PC-3 (cell line): ENCODE data around the gene POMT2. TPM values are rescaled to one million over a fixed set of nuclear protein-coding genes. Genes with fewer than 3 reads are reported as not detected.

Experiments used
- microRNA-seq: library from miRNA; unstranded; fragments of <30 nt; microRNA quantifications from one replicate; pipeline ENCODE4 v1.1.0, GENCODE V29; 2020; ENCODE audit not compliant: unreplicated experiment
- total RNA-seq: library from RNA; depleted of rRNA; stranded (reverse); fragments of >200 nt; gene quantifications from 2 replicates; pipeline ENCODE4 v1.2.3, GENCODE V29; 2014; rRNA removed

The POMT2 gene
- total RNA-seq, 1 experiment from 2014 or later, result 67.6 TPM

Small RNA genes lying within 50 kb of the gene (microRNA-seq; reads per million reads assigned to microRNA genes)
- gene MIR1260A, result not detected

Other genes starting within 250 kb of the POMT2 start
- 26.0 and 26.6 TPM in 2 replicates for gene CIPC, start 222.6 kb downstream of the POMT2 start, total RNA-seq
- gene ZDHHC22, start 179.1 kb downstream of the POMT2 start, total RNA-seq, result 0.15 and 0.81 TPM in 2 replicates
- gene TMEM63C, start 139.1 kb downstream of the POMT2 start, total RNA-seq, result 4.0 and 5.4 TPM in 2 replicates
- not detected in 2 replicates for gene NGB, start 49.7 kb downstream of the POMT2 start, total RNA-seq
- gene GSTZ1, start 153 bp upstream of the POMT2 start, total RNA-seq, result 49.9 and 57.4 TPM in 2 replicates
- gene TMED8, start 56.2 kb upstream of the POMT2 start, total RNA-seq, result 16.8 and 17.8 TPM in 2 replicates
- 1.2 and 6.2 TPM in 2 replicates for gene SAMD15, start 56.5 kb upstream of the POMT2 start, total RNA-seq
- gene NOXRED1, start 102.6 kb upstream of the POMT2 start, total RNA-seq, result 0.33 and 0.46 TPM in 2 replicates
- 20.1 and 20.2 TPM in 2 replicates for gene VIPAS39, start 136.7 kb upstream of the POMT2 start, total RNA-seq
- gene AHSA1, start 137.2 kb upstream of the POMT2 start, total RNA-seq, result 215 and 217 TPM in 2 replicates
- 0.95 TPM in 1 of 2 replicates, not detected in the other for gene ISM2, start 177.9 kb upstream of the POMT2 start, total RNA-seq